Myometrial cell (primary cell): ENCODE measurements around the gene RASGRP4. TPM values are rescaled to one million over a fixed set of nuclear protein-coding genes. Genes with fewer than 3 reads are reported as not detected.

Experiments
- total RNA-seq: library from RNA; depleted of rRNA; stranded (reverse); fragments of >200 nt; gene quantifications from 2 replicates; pipeline ENCODE4 v1.2.3, GENCODE V29; 2015

Gene RASGRP4, protein sequence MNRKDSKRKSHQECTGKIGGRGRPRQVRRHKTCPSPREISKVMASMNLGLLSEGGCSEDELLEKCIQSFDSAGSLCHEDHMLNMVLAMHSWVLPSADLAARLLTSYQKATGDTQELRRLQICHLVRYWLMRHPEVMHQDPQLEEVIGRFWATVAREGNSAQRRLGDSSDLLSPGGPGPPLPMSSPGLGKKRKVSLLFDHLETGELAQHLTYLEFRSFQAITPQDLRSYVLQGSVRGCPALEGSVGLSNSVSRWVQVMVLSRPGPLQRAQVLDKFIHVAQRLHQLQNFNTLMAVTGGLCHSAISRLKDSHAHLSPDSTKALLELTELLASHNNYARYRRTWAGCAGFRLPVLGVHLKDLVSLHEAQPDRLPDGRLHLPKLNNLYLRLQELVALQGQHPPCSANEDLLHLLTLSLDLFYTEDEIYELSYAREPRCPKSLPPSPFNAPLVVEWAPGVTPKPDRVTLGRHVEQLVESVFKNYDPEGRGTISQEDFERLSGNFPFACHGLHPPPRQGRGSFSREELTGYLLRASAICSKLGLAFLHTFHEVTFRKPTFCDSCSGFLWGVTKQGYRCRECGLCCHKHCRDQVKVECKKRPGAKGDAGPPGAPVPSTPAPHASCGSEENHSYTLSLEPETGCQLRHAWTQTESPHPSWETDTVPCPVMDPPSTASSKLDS
- not detected in 2 replicates for total RNA-seq

GRCh38 chr19:38425810-38426466 lies at the start of gene RASGRP4:
Gene RASGRP4, minus strand, starts transcription at chr19:38426219. Its CDS starts 128 bp downstream, at chr19:38426091.

GRCh38 chr19:38433268-38433733 lies 7.3 kb upstream of the RASGRP4 start, which contains the start of gene RYR1:
Gene RYR1, plus strand, starts transcription at chr19:38433691. Its CDS starts 139 bp downstream, at chr19:38433830.

DNA sequence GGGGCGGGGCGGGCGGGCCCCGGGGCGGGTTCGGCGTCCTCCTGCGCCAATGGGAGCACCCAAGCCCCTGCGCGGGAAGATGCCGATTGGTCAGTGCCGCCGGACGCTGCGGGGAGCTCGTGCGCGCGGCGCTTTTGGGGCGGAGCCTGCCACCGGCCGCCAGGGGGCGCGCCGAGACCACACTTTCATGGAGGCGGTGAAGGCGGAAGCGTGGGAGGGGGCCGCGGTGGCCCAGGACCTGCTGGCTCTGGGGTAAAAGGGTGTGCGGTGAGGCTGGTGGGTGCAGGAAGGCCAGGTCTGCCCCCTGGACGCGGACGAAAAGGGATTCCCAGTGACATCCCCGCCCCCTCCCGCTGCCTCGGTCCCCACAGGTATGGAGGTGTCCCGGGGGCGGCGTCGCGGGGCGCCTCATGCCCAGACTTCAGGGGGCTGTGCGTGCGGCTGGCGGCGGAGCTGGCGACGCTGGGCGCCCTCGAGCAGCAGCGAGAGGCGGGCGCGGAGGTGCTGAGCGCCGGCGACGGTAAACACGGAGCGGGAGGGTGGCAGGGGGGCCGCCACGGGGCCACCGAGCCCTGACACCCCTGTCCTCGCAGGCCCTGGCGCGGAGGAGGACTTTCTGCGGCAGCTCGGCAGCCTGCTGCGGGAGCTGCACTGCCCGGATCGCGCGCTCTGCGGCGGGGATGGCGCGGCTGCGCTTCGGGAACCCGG lies 22.9 kb downstream of the RASGRP4 start, which contains the start of gene FAM98C:
Gene FAM98C, plus strand, starts transcription at position 127 of the 708 bp plus-strand sequence. Its CDS starts 61 bp downstream, at position 188.

GRCh38 chr19:38388349-38389100 lies 37.5 kb downstream of the RASGRP4 start, which contains the start of gene SPRED3:
Gene SPRED3, plus strand, starts transcription at chr19:38388697. Its CDS starts 1,606 bp downstream, at chr19:38390303.

DNA sequence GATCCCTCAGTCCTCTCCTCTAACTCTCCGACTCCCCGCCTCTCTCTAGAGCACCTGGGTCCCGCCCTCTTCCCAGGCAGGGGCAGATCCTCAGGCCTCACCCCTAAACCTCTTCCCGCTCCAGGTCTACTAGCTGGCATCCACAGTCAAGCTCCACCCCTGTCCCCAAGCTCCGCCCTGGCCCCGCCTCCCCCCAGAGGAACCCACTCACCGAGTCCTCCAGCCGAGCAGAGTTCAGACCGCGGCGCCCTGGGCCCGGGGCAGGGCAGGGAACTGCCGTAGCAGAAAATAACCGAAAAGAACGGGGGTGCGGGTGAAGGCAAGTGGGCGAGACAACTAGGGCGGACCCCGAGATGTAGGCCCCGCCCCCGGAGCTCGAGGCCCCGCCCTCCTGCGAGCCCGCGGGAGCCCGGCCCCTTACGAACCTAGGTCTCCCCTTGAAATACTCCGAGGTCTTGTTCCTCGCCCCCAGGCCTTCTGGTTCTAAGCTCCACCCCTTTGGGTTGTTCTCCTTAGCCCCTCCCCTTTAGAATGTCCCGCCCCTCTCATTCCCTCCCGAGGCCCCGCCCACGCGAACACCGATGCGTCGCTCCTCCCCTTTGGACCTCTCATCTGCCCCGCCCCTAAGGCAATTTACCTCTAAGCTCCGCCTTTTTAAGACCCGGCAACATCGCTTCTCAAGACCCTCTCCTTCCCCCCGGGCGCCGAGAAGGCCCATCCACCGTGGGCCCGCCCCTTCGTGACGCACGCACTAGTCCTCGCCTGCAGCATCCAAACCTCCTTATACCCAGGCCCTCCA lies 38.3 kb downstream of the RASGRP4 start, which contains the start of gene GGN:
Gene GGN, minus strand, starts transcription at position 485 of the 799 bp plus-strand sequence. CDS start 773 bp downstream, outside the sequence.

DNA sequence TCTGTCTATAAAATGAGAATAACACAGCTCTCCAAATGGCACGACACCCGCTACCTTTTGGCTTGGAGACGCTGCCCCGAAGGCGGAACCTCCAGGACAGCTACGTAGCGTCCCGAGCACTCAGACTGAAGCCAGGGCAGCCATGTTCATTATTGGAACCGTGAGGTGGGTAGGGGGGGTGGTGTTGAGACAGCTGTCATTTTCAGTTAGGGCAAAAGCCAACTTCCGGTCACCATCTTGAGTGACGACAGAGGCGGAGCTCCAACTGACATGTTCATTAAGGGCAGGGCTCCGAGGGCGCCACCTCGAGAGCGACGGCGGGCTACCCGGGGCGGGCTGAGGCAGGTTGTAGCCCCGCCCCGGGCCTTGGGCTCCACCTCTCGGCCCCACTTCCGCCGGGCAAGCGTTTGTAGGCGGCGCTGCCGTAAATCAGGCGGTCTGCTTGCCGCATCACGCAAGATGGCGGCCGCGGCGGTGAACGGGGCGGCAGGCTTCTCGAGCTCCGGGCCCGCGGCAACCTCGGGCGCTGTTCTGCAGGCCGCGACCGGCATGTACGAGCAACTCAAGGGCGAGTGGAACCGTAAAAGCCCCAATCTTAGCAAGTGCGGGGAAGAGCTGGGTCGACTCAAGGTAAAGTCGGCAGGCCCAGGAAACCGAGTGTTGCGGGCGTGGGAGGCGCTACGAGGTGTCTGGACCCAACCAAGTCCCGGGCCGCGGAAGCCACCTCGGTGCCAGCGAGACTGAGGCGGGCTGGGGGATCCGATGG lies 51.5 kb downstream of the RASGRP4 start, which contains the start of gene PSMD8:
Gene PSMD8, plus strand, starts transcription at position 240 of the 766 bp plus-strand sequence. Its CDS starts 31 bp downstream, at position 271.

Other genes starting within 250 kb of the RASGRP4 start
- 2.1 and 3.5 TPM in 2 replicates for gene DPF1, start 202.0 kb downstream of the RASGRP4 start, total RNA-seq
- gene PPP1R14A, start 169.8 kb downstream of the RASGRP4 start, total RNA-seq = 1.6 TPM in 1 of 2 replicates, not detected in the other
- 3.7 and 7.5 TPM in 2 replicates for gene SPINT2, start 161.6 kb downstream of the RASGRP4 start, total RNA-seq
- not detected in 2 replicates for gene C19orf33, start 122.0 kb downstream of the RASGRP4 start, total RNA-seq
- 130 and 131 TPM in 2 replicates for gene YIF1B, start 110.3 kb downstream of the RASGRP4 start, total RNA-seq
- 3.2 and 3.7 TPM in 2 replicates for gene KCNK6, start 106.4 kb downstream of the RASGRP4 start, total RNA-seq
- not detected in 2 replicates for gene CATSPERG, start 90.4 kb downstream of the RASGRP4 start, total RNA-seq
- gene PSMD8, start 51.6 kb downstream of the RASGRP4 start, total RNA-seq = 491 and 548 TPM in 2 replicates
- gene GGN, start 38.2 kb downstream of the RASGRP4 start, total RNA-seq = 0.18 and 1.2 TPM in 2 replicates
- 1.7 and 2.5 TPM in 2 replicates for gene SPRED3, start 37.5 kb downstream of the RASGRP4 start, total RNA-seq
- gene FAM98C, start 23.1 kb downstream of the RASGRP4 start, total RNA-seq = 14.9 and 17.3 TPM in 2 replicates
- gene RYR1, start 7.5 kb upstream of the RASGRP4 start, total RNA-seq = under 0.01 TPM in 1 of 2 replicates, not detected in the other
- gene MAP4K1, start 191.7 kb upstream of the RASGRP4 start, total RNA-seq = 1.2 TPM in 1 of 2 replicates, not detected in the other
- 515 and 517 TPM in 2 replicates for gene EIF3K, start 193.0 kb upstream of the RASGRP4 start, total RNA-seq
- gene ACTN4, start 221.4 kb upstream of the RASGRP4 start, total RNA-seq = 411 and 523 TPM in 2 replicates